Measurements from ENCODE around the gene ACKR2. TPM values are rescaled to one million over a fixed set of nuclear protein-coding genes. Genes with fewer than 3 reads are reported as not detected.

ACKR2 gene
- total and polyA plus RNA-seq, 2 of the 13 experiments (the other 11 are each of a cell fraction or from before 2014, with no cell fraction given), result 1.1 to 1.9 TPM

DNA sequence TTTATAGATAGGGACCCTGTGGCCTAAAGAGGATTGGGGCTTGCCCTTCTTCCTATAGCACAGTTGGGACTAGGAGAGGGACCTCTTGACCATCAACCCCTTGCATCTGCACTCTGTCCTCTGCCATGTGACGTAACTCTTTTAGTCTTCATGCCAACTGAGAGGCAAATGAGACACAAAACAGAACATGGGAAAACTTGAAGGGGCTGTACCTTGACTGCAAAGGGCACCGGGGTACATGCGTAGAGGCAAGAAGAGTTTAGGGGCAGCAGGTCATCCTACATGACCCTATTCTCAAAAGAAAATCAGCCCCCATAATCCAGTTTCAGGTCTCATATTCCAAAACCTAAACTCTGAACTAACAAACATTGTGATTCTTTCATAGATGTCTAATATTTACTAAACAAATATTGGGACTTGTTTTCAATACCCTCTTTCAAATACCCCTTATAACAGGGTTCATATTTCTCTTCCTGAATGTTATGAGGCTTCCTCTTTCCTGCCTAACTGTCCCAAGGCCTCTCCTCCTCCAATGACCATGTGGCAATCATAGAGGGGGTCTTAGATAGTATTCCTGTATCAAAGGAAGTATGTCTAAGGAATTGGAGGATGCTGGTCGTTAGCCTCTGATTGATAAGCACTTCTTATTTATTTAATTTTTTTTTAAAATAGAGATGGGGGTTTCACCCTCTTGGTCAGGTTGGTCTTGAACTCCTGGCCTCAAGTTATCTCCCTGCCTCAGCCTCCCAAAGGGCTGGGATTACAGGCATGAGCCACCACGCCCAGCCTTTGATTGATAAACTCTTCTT, 20.6 kb downstream of the ACKR2 start:
- intact Hi-C loops (cut with micrococcal nuclease; ENCODE audit: unreplicated experiment), result loop anchor here (1.0 to 5.0 kb wide), 4 partner anchors 25 to 583 kb away; partner anchors contain the start of gene ZBTB47
- no peak overlapping the region for H2AFZ ChIP-seq (ENCODE audit: low read length)
- TSS peak; percentile 86 for BruUV-seq (replicated peaks)
- H3K4me3 ChIP-seq (replicated peaks in 1 of 3; ENCODE audit: insufficient read depth in 1 of 3, low read depth in 2 of 3, low read length in 3 of 3), result peak overlapping the region in 2 of 3 experiments; percentile 8 to 45; a peak in 2 of 6 replicates
- in situ Hi-C loops (cut with HindIII; ENCODE audit: extremely low pct_ligation_motif_present, low pct_unique_long_range_greater_than_20kb), result loop anchor here (25.0 kb wide), 1 partner anchor 593 kb away; no protein-coding TSS in a partner anchor
- WGBS (ENCODE audit: low lambda C conversion rate), result 1% methylated on average over 5 of the region's 5 CpGs
- peak overlapping the region; percentile 74 for H3K4me2 ChIP-seq (ENCODE audit: low read depth, low read length)
- no peaks in the 10 kb centered on the region for H3K79me2 ChIP-seq (ENCODE audit: insufficient read depth, low read length)
- FAIRE-seq (peak; percentile 37), ATAC-seq (peak; percentile 65), DNase-seq (ENCODE audit: low spot score) (peak; percentile 72)
- ChIA-PET CTCF (ENCODE audit: low intra/inter-chr PET ratio, low total read pairs) (interaction anchor here (1.0 to 3.7 kb wide), 6 partner anchors 10 to 600 kb away, joined by 3 to 79 read pairs (median 4); no protein-coding TSS in a partner anchor), POLR2A (interaction anchor here (0.7 to 3.6 kb wide), 28 partner anchors 10 to 407 kb away, joined by 3 to 105 read pairs (median 6); partner anchors contain the start of genes CYP8B1, HIGD1A, NKTR and SS18L2)
- H3K36me3 ChIP-seq (replicated peaks in 1 of 2; ENCODE audit: control insufficient read depth in 1 of 2, insufficient read depth in 2 of 2, low read length in 2 of 2), result no peaks in the 10 kb centered on the region
- peak overlapping the region; percentile 62 for H3K9ac ChIP-seq (ENCODE audit: insufficient read depth, low read depth, low read length)
- H3K27me3 ChIP-seq (ENCODE audit: control insufficient read depth in 1 of 2, insufficient read depth in 2 of 2, low read length in 2 of 2), result no peaks in the 10 kb centered on the region
- H3K27ac ChIP-seq (ENCODE audit: extremely low read length, insufficient read depth, low read length), result peak overlapping the region; percentile 93
- peaks cover 59% of the 10 kb centered on the region for H3K4me1 ChIP-seq (ENCODE audit: insufficient read depth, low read length)
- H3K9me3 ChIP-seq (ENCODE audit: low read length), result no peaks in the 10 kb centered on the region
- H4K20me1 ChIP-seq (ENCODE audit: insufficient read depth, low read length), result no peaks in the 10 kb centered on the region
- TF ChIP-seq ZFP1 (CRISPR knock-in tag; IDR thresholded peaks at IDR 0.05), result no peak
- no peak for TF ChIP-seq NFE2L1 (CRISPR knock-in tag; IDR thresholded peaks at IDR 0.05; ENCODE audit: borderline replicate concordance)
- TF ChIP-seq, protein P1, sequence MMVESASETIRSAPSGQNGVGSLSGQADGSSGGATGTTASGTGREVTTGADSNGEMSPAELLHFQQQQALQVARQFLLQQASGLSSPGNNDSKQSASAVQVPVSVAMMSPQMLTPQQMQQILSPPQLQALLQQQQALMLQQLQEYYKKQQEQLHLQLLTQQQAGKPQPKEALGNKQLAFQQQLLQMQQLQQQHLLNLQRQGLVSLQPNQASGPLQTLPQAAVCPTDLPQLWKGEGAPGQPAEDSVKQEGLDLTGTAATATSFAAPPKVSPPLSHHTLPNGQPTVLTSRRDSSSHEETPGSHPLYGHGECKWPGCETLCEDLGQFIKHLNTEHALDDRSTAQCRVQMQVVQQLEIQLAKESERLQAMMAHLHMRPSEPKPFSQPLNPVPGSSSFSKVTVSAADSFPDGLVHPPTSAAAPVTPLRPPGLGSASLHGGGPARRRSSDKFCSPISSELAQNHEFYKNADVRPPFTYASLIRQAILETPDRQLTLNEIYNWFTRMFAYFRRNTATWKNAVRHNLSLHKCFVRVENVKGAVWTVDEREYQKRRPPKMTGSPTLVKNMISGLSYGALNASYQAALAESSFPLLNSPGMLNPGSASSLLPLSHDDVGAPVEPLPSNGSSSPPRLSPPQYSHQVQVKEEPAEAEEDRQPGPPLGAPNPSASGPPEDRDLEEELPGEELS (CRISPR knock-in tag; IDR thresholded peaks at IDR 0.05), result 0 out of 2 replicates have a peak, but pooled peaks have one; percentile 46
- no peak for TF ChIP-seq ZNF350 (CRISPR knock-in tag; IDR thresholded peaks at IDR 0.05; ENCODE audit: borderline replicate concordance, low read depth)
- TF ChIP-seq, protein P2, sequence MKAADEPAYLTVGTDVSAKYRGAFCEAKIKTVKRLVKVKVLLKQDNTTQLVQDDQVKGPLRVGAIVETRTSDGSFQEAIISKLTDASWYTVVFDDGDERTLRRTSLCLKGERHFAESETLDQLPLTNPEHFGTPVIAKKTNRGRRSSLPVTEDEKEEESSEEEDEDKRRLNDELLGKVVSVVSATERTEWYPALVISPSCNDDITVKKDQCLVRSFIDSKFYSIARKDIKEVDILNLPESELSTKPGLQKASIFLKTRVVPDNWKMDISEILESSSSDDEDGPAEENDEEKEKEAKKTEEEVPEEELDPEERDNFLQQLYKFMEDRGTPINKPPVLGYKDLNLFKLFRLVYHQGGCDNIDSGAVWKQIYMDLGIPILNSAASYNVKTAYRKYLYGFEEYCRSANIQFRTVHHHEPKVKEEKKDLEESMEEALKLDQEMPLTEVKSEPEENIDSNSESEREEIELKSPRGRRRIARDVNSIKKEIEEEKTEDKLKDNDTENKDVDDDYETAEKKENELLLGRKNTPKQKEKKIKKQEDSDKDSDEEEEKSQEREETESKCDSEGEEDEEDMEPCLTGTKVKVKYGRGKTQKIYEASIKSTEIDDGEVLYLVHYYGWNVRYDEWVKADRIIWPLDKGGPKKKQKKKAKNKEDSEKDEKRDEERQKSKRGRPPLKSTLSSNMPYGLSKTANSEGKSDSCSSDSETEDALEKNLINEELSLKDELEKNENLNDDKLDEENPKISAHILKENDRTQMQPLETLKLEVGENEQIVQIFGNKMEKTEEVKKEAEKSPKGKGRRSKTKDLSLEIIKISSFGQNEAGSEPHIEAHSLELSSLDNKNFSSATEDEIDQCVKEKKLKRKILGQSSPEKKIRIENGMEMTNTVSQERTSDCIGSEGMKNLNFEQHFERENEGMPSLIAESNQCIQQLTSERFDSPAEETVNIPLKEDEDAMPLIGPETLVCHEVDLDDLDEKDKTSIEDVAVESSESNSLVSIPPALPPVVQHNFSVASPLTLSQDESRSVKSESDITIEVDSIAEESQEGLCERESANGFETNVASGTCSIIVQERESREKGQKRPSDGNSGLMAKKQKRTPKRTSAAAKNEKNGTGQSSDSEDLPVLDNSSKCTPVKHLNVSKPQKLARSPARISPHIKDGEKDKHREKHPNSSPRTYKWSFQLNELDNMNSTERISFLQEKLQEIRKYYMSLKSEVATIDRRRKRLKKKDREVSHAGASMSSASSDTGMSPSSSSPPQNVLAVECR (CRISPR knock-in tag; IDR thresholded peaks at IDR 0.05; ENCODE audit: borderline replicate concordance), result peak; percentile 64
- TF ChIP-seq CREB1 (IDR thresholded peaks at IDR 0.05), result peak; percentile 21; the same call in 1 of the 2 replicates
- peak; percentile 67; the same call in 1 of the 2 replicates for TF ChIP-seq CREB1 (CRISPR knock-in tag; IDR thresholded peaks at IDR 0.05)
- peak; percentile 32; the same call in 1 of the 2 replicates for TF ChIP-seq HOXA5 (CRISPR knock-in tag; IDR thresholded peaks at IDR 0.05)
- TF ChIP-seq TARDBP (CRISPR knock-in tag; IDR thresholded peaks at IDR 0.05), result 0 out of 2 replicates have a peak, but pooled peaks have one; percentile 4
- TF ChIP-seq, protein P3, sequence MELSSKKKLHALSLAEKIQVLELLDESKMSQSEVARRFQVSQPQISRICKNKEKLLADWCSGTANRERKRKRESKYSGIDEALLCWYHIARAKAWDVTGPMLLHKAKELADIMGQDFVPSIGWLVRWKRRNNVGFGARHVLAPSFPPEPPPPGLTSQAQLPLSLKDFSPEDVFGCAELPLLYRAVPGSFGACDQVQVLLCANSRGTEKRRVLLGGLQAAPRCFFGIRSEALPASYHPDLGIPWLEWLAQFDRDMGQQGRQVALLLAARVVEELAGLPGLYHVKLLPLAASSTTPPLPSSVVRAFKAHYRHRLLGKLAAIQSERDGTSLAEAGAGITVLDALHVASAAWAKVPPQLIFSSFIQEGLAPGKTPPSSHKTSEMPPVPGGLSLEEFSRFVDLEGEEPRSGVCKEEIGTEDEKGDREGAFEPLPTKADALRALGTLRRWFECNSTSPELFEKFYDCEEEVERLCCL (CRISPR knock-in tag; IDR thresholded peaks at IDR 0.05; ENCODE audit: borderline replicate concordance), result no peak
- TF ChIP-seq, protein P4, sequence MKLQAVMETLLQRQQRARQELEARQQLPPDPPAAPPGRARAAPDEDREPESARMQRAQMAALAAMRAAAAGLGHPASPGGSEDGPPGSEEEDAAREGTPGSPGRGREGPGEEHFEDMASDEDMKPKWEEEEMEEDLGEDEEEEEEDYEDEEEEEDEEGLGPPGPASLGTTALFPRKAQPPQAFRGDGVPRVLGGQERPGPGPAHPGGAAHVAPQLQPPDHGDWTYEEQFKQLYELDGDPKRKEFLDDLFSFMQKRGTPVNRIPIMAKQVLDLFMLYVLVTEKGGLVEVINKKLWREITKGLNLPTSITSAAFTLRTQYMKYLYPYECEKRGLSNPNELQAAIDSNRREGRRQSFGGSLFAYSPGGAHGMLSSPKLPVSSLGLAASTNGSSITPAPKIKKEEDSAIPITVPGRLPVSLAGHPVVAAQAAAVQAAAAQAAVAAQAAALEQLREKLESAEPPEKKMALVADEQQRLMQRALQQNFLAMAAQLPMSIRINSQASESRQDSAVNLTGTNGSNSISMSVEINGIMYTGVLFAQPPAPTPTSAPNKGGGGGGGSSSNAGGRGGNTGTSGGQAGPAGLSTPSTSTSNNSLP (IDR thresholded peaks at IDR 0.05; ENCODE audit: low read depth, low read length), result peak; percentile 55; the same call in 1 of the 2 replicates
- TF ChIP-seq SALL1 (CRISPR knock-in tag; IDR thresholded peaks at IDR 0.05), result peak; percentile 64
- TF ChIP-seq SMAD3 (CRISPR knock-in tag; IDR thresholded peaks at IDR 0.05), result peak; percentile 14; the same call in 1 of the 2 replicates
